Measurements from ENCODE around the gene TSC22D2.

Gene TSC22D2

DNA sequence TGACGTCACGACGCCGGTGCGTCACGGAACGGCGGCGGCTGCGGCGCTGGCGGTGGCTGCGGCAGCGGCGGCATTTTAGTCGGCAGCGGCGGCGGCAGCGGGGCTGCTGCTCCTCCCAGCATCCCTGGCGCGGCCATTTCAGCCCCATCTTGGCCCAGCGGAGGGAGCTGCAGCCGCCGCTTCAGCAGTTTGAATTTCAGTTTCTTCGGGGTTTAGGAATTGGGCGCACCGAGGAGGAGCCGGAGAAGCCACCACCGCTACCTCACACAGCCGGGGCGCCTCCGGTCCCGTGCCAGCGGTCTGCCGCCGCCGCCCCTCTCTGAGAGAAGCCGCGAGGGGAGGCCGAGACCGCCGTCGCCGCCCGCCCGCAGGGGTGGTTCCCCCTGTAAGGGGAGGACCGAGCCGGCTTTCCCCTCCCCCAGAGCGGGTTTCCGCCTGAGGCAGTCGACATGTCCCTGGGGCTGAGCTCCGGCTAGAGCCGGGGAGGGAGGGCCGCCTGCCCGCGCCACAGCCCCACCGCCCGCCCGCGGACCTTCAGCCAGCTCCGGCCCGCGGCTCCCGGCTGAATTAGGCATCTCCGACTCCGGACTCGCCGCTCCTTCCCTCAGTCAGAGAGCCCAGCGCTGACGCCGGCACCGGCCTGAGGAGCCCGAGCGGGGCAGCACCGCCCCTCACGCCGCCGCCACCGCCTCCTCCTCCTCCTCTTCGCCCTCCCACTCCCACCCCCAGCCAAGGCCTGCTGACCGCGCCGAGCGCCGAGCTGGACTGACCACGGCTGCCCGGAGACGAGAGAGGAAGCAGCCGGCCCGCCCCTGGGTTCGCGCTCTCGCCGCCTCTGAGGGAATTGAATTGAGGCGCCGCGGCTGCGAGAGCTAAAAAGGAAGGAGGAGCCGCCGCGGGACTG lies at the start of gene TSC22D2:
Gene TSC22D2 (plus strand): TSS at position 78 of the 904 bp plus-strand sequence. CDS start 1,053 bp downstream, outside the sequence.
- Histone ChIP-seq H3K4me2 (ENCODE audit: low read depth, low read length) (peak within 1 kb of the TSS; percentile 85), H3K4me1 (ENCODE audit: low read length) (peaks cover 4% of the 10 kb centered on the region; the same call in 1 of the 2 replicates), H3K9me2 (replicated peaks; ENCODE audit: insufficient read depth, low read length) (no peaks in the 10 kb centered on the region), H3K27me3 (replicated peaks; ENCODE audit: insufficient read depth, low read length) (no peaks in the 10 kb centered on the region), H3K36me3 (replicated peaks; ENCODE audit: insufficient read depth, low read length) (no peaks in the 10 kb centered on the region), H3F3A (ENCODE audit: insufficient read depth, low read length) (peaks cover 32% of the 10 kb centered on the region), H4K20me1 (ENCODE audit: insufficient read depth, low read length) (peaks cover 12% of the 10 kb centered on the region), H2AFZ (ENCODE audit: low read length) (peak within 1 kb of the TSS; percentile 59), H3K79me2 (ENCODE audit: low read length) (peaks cover 44% of the 10 kb centered on the region), H3K4me3 (ENCODE audit: low read length) (peak within 1 kb of the TSS; percentile 87), H3K9me3 (replicated peaks; ENCODE audit: insufficient read depth, low read length) (no peaks in the 10 kb centered on the region), H3K27ac (ENCODE audit: low read length) (peak within 1 kb of the TSS; percentile 93), H3K9ac (ENCODE audit: low read length) (peak within 1 kb of the TSS; percentile 83)
- DNase-seq: peak; percentile 95
- no peak for TF ChIP-seq EZH2phosphoT487 (IDR thresholded peaks at IDR 0.05; ENCODE audit: low read length)
- 0 out of 2 replicates have a peak, but pooled peaks have one; percentile 16 for TF ChIP-seq CTCF (IDR thresholded peaks at IDR 0.05; ENCODE audit: low read length)

- Histone ChIP-seq H3F3A (ENCODE audit: insufficient read depth, low read length) (no peaks in the 10 kb centered on the region), H3K27me3 (replicated peaks; ENCODE audit: insufficient read depth, low read length) (no peaks in the 10 kb centered on the region), H3K9ac (ENCODE audit: low read length) (no peak overlapping the region), H3K9me3 (replicated peaks; ENCODE audit: insufficient read depth, low read length) (no peaks in the 10 kb centered on the region), H4K20me1 (ENCODE audit: insufficient read depth, low read length) (no peaks in the 10 kb centered on the region), H3K27ac (ENCODE audit: low read length) (no peak overlapping the region), H3K9me2 (replicated peaks; ENCODE audit: insufficient read depth, low read length) (no peaks in the 10 kb centered on the region), H3K36me3 (replicated peaks; ENCODE audit: insufficient read depth, low read length) (no peaks in the 10 kb centered on the region), H3K4me2 (ENCODE audit: low read depth, low read length) (no peak overlapping the region), H2AFZ (ENCODE audit: low read length) (no peak overlapping the region), H3K4me1 (ENCODE audit: low read length) (no peaks in the 10 kb centered on the region), H3K4me3 (ENCODE audit: low read length) (no peak overlapping the region), H3K79me2 (ENCODE audit: low read length) (no peaks in the 10 kb centered on the region)
- TF ChIP-seq CTCF (IDR thresholded peaks at IDR 0.05; ENCODE audit: low read length): no peak
- TF ChIP-seq EZH2 (optimal IDR thresholded peaks at IDR 0.05; ENCODE audit: low read depth, low read length): no peak
- no peak for TF ChIP-seq EZH2phosphoT487 (IDR thresholded peaks at IDR 0.05; ENCODE audit: low read length)
- no peak for DNase-seq
These were observed 48.7 kb upstream of the TSC22D2 start for GRCh38 chr3:150359381-150359780.

- Histone ChIP-seq H3K4me3 (ENCODE audit: low read length) (no peak overlapping the region), H3K27ac (ENCODE audit: low read length) (no peak overlapping the region), H3K9me3 (replicated peaks; ENCODE audit: insufficient read depth, low read length) (no peaks in the 10 kb centered on the region), H3K36me3 (replicated peaks; ENCODE audit: insufficient read depth, low read length) (no peaks in the 10 kb centered on the region), H3K79me2 (ENCODE audit: low read length) (no peaks in the 10 kb centered on the region), H3K4me2 (ENCODE audit: low read depth, low read length) (no peak overlapping the region), H3K4me1 (ENCODE audit: low read length) (no peaks in the 10 kb centered on the region), H4K20me1 (ENCODE audit: insufficient read depth, low read length) (no peaks in the 10 kb centered on the region), H2AFZ (ENCODE audit: low read length) (no peak overlapping the region), H3K27me3 (replicated peaks; ENCODE audit: insufficient read depth, low read length) (no peaks in the 10 kb centered on the region), H3F3A (ENCODE audit: insufficient read depth, low read length) (no peaks in the 10 kb centered on the region), H3K9me2 (replicated peaks; ENCODE audit: insufficient read depth, low read length) (no peaks in the 10 kb centered on the region), H3K9ac (ENCODE audit: low read length) (no peak overlapping the region)
- no peak for TF ChIP-seq EZH2phosphoT487 (IDR thresholded peaks at IDR 0.05; ENCODE audit: low read length)
- no peak for TF ChIP-seq CTCF (IDR thresholded peaks at IDR 0.05; ENCODE audit: low read length)
- TF ChIP-seq EZH2 (optimal IDR thresholded peaks at IDR 0.05; ENCODE audit: low read depth, low read length): no peak
- DNase-seq: no peak
These were observed 47.1 kb upstream of the TSC22D2 start for GRCh38 chr3:150360966-150361365.

Measured in MM.1S (cell line).